Measurements from ENCODE around the gene ARID3A.

DNA sequence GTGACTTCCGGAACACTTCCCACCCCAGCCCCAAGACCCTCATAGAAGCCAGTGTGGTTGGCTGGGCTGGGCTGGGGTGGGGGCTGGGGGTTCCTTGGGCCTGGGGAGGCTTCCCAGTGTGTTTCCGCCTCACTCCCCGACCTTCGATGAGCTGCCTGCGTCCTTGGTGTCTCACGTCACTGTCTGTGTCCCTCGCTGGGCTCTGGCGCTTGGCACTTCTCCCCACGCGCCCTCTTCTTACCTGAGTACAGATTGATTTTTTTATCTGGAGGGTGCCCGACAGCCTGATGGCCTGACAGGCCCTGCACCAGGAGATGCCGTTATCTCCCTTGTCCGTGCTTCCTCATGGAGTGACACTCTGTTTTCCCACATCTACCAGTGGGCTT lies 66.8 kb downstream of the ARID3A start:
- no peak for TF ChIP-seq POLR2A (IDR thresholded peaks at IDR 0.05)
- TF ChIP-seq, protein P1, sequence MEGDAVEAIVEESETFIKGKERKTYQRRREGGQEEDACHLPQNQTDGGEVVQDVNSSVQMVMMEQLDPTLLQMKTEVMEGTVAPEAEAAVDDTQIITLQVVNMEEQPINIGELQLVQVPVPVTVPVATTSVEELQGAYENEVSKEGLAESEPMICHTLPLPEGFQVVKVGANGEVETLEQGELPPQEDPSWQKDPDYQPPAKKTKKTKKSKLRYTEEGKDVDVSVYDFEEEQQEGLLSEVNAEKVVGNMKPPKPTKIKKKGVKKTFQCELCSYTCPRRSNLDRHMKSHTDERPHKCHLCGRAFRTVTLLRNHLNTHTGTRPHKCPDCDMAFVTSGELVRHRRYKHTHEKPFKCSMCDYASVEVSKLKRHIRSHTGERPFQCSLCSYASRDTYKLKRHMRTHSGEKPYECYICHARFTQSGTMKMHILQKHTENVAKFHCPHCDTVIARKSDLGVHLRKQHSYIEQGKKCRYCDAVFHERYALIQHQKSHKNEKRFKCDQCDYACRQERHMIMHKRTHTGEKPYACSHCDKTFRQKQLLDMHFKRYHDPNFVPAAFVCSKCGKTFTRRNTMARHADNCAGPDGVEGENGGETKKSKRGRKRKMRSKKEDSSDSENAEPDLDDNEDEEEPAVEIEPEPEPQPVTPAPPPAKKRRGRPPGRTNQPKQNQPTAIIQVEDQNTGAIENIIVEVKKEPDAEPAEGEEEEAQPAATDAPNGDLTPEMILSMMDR (IDR thresholded peaks at IDR 0.05): no peak
